Measurements from ENCODE around the gene RS1. TPM values are rescaled to one million over a fixed set of nuclear protein-coding genes. Genes with fewer than 3 reads are reported as not detected.
A peak's percentile ranks its signal among the peaks of the same experiment; 100 is the strongest.

The RS1 gene
- not detected in 2 replicates for total RNA-seq (2014; rRNA removed; shearing (Covaris generic))

GRCh38 chrX:18672008-18672407, at the start of gene RS1:
TSS of gene RS1 (minus strand) at chrX:18672108. CDS start at chrX:18672068, 40 bp downstream.
- DNase-seq (ENCODE audit: low read depth): no peak

DNA sequence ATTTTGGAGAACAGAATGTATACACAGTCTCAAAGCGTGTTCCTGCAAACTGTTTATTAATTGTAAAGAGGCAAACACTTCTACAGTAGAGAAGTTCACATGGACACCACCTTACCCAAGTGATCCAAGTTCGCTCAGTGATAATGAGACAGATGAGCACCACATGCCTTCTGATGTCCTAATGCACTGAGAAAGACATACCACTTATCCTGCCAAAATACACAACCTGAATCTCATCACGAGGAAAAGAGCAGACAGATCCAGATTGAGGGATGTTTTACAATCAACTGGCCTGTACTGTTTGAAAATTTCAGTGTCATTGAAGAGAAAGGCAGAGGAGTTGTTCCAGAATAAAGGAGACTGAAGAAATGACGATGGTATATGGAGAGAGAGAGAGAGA, 47.9 kb upstream of the RS1 start:
- no peak for DNase-seq (ENCODE audit: low read depth)

- DNase-seq (ENCODE audit: low read depth): peak; percentile 14
Observed at GRCh38 chrX:18714910-18715309, 43.0 kb upstream of the RS1 start.

- no peak for DNase-seq (ENCODE audit: low read depth)
Observed at GRCh38 chrX:18709833-18710232, 37.9 kb upstream of the RS1 start.

GRCh38 chrX:18707426-18708049, 35.6 kb upstream of the RS1 start, which contains the start of gene PPEF1:
TSS of gene PPEF1 (plus strand) at chrX:18707645. CDS start at chrX:18707781, 136 bp downstream.
- DNase-seq (ENCODE audit: low read depth): no peak

- DNase-seq (ENCODE audit: low read depth): peak; percentile 57
Observed at GRCh38 chrX:18702362-18703195, 30.7 kb upstream of the RS1 start.

- peak; percentile 61 for DNase-seq (ENCODE audit: low read depth)
Observed at GRCh38 chrX:18701621-18702361, 29.9 kb upstream of the RS1 start.

- DNase-seq (ENCODE audit: low read depth): peak; percentile 20
Observed at GRCh38 chrX:18698737-18699650, 27.1 kb upstream of the RS1 start.

GRCh38 chrX:18696653-18697052, 24.7 kb upstream of the RS1 start:
- no peak for DNase-seq (ENCODE audit: low read depth)

GRCh38 chrX:18692541-18692940, 20.6 kb upstream of the RS1 start:
- no peak for DNase-seq (ENCODE audit: low read depth)

DNA sequence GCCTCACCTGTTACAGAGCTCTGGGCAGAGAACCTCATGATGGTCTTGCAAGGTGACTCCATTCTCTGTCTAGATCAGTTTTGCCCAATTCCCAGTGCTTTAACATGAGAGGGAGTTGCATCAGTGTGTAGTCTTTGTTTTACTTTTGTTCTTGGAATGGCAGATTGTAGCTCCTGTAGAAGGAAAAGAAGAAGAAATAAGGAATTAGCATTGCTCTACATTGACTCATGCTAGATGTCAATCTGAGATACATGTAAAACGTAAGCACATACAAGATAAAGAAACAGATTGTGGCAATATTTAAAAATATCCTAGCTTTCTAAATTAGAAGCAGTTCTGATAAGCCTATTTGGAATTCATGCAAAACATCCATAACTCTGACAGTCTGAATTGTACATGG, 19.5 kb upstream of the RS1 start:
- no peak for DNase-seq (ENCODE audit: low read depth)

DNA sequence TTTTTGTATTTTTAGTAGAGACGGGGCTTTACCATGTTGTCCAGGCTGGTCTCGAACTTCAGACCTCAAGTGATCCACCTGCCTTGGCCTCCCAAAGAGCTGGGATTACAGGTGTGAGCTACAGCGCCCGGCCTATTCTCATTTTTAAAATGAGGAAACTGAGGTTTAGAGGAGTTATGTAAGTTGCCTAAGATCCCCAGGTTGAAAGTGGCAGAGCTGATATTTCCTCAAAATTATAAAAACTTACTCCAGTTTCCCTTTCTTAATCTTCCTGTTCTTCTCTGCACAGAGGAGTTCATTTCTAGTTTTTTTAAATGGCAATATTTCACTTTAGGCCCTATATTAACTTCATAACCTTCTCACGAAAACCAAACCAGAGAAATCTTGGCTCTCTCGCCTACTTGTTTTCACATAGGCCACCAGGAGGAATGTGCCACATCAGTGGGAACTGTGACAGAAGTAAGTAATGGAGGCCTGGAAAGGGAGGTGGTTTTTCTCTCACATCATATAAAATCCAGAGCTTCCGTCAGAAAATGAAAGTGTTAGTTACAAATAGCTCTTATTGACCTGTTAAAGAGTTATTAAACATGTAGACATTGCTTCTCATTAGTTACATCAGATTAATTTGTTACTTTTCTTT, 16.1 kb upstream of the RS1 start:
- no peak for DNase-seq (ENCODE audit: low read depth)

DNA sequence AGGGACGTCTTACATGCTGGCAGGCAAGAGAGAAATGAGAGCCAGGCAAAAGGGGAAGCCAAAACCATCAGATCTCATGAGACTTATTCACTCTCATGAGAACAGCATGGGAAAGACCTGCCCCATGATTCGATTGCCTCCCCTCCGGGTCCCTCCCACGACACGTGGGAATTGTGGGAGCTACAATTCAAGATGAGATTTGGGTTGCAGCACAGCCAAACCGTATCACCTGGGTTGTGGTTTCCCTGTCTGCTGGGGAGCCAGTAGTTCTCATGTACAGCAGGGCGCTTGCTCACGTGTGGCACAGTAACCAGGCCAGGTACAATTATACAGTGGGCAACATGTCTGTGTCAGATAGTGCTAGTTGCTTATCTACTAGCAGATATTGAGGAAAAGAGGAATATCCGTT, 11.1 kb upstream of the RS1 start:
- no peak for DNase-seq (ENCODE audit: low read depth)

GRCh38 chrX:18681996-18682395, 10.1 kb upstream of the RS1 start:
- no peak for DNase-seq (ENCODE audit: low read depth)

GRCh38 chrX:18677161-18677869, 5.4 kb upstream of the RS1 start:
- DNase-seq (ENCODE audit: low read depth): no peak

- DNase-seq (ENCODE audit: low read depth): peak; percentile 18
Observed at GRCh38 chrX:18676470-18676869, 4.6 kb upstream of the RS1 start.

DNA sequence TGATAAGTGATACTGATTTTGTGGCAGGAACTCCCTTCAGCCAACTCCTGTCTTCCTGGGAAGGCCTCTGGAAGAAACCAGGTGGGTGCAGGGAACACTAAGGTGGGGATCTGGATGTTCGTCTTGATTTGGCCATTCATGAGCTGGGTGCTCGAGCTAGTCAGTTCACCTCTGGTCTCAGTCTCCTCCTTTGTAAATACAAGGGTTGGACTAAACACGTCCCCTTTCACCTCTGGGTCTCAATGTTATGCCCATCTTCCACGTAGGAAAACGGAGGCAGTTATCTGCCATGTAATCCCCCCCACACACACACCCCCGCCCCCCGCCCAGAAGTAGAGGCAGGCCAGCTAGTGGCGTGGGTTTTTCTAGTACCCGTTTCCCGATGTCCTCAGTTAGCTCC, 4.1 kb upstream of the RS1 start:
- DNase-seq (ENCODE audit: low read depth): no peak

- peak; percentile 69 for DNase-seq (ENCODE audit: low read depth)
Observed at GRCh38 chrX:18674788-18675735, 3.2 kb upstream of the RS1 start.

DNA sequence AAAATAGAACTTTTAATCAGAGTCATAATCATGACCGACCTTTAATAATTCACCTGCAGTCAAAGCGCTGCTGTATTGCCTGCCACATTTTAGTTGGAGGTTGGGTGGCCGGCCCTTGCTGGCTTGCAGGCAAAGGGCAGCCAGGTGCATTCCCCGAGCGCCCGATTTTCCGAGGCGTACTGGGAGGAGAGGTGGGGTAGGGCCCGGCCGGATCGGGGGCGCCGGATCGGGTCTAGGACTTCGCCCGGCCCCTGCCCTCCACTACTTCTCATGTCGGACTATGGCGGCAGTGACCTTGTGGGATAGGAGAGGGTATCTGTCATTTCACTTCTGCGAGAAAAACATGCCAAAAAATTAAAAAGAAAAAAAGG, 2.5 kb upstream of the RS1 start:
- no peak for DNase-seq (ENCODE audit: low read depth)
